WTC11 (cell line): Measurements from ENCODE around the gene MRPL20. TPM values are rescaled to one million over a fixed set of nuclear protein-coding genes. Genes with fewer than 3 reads are reported as not detected.

Source experiments
- ATAC-seq: fragments of 200-7000 bp; cut with Tn5 transposase; 2 replicates; pipeline ENCODE4 v1.10.0; 2021; ENCODE audit warnings: mild to moderate bottlenecking, moderate library complexity
- CTCF ChIA-PET: fragments of 300-600 bp; sonication (Branson Sonifier 250); formaldehyde crosslinking; loops from one replicate; lab custom pipeline; 2021; ENCODE audit warnings: antibody characterized with exemption; lab: Charles Lee
- POLR2A ChIA-PET: fragments of 350-600 bp; sonication (Branson Sonifier 250); formaldehyde crosslinking; loops from one replicate; lab custom pipeline; 2021; ENCODE audit warnings: antibody characterized with exemption; lab: Charles Lee
- DNase-seq: peaks from one replicate; pipeline ENCODE4 v3.0.0; 2021; ENCODE audit warnings: low spot score
- H3K27ac Mint-ChIP-seq: 2 replicates; pipeline ENCODE4 v1.8.0; 2021; ENCODE audit warnings: mixed read lengths
- H3K27me3 Mint-ChIP-seq: 2 replicates; pipeline ENCODE4 v1.8.0; 2021; ENCODE audit warnings: low read depth, mild to moderate bottlenecking, moderate library complexity, mixed read lengths
- H3K36me3 Mint-ChIP-seq: 2 replicates; pipeline ENCODE4 v1.8.0; 2021; ENCODE audit warnings: mixed read lengths
- H3K4me1 Mint-ChIP-seq: 2 replicates; pipeline ENCODE4 v1.8.0; 2022; ENCODE audit warnings: mixed read lengths
- H3K4me3 Mint-ChIP-seq: 2 replicates; pipeline ENCODE4 v1.8.0; 2021; ENCODE audit warnings: mild to moderate bottlenecking, moderate library complexity, mixed read lengths
- H3K9me3 Mint-ChIP-seq: 2 replicates; pipeline ENCODE4 v1.8.0; 2021; ENCODE audit warnings: mixed read lengths
- CBFB ChIP-seq: sonication (generic); formaldehyde crosslinking; IDR thresholded peaks from 2 replicates; pipeline ENCODE4 v1.8.1; 2022; ENCODE audit warnings: mild to moderate bottlenecking, low read depth, missing genetic modification reagents
- CREB1 ChIP-seq: sonication (generic); formaldehyde crosslinking; IDR thresholded peaks from 2 replicates; pipeline ENCODE4 v1.8.0; 2023; ENCODE audit warnings: mild to moderate bottlenecking, missing genetic modification reagents
- CREM ChIP-seq: sonication (generic); formaldehyde crosslinking; IDR thresholded peaks from 2 replicates; pipeline ENCODE4 v1.8.1; 2022; ENCODE audit warnings: mild to moderate bottlenecking, missing genetic modification reagents, moderate library complexity
- FOXP1 ChIP-seq: sonication (generic); formaldehyde crosslinking; IDR thresholded peaks from 2 replicates; pipeline ENCODE4 v1.8.0; 2022; ENCODE audit warnings: missing genetic modification reagents, mild to moderate bottlenecking, moderate library complexity, borderline replicate concordance
- HMGA2 ChIP-seq: fragments of 250-450 bp; sonication (Bioruptor Pico); IDR thresholded peaks from 2 replicates; pipeline ENCODE4 v1.4.0; 2021; ENCODE audit warnings: mild to moderate bottlenecking, moderate library complexity
- NFE2L1 ChIP-seq: sonication (generic); formaldehyde crosslinking; IDR thresholded peaks from 2 replicates; pipeline ENCODE4 v1.8.1; 2023; ENCODE audit warnings: missing genetic modification reagents
- NR3C1 ChIP-seq: sonication (generic); formaldehyde crosslinking; conservative IDR thresholded peaks from 2 replicates; pipeline ENCODE4 v1.8.1; 2023; ENCODE audit warnings: low read depth, mild to moderate bottlenecking, missing genetic modification reagents
- RORB ChIP-seq: fragments of 250-450 bp; sonication (Bioruptor Pico); IDR thresholded peaks from 2 replicates; pipeline ENCODE4 v1.9.0; 2021; ENCODE audit warnings: mild to moderate bottlenecking
- SP1 ChIP-seq: sonication (generic); formaldehyde crosslinking; conservative IDR thresholded peaks from 2 replicates; pipeline ENCODE4 v1.8.1; 2022; ENCODE audit warnings: missing genetic modification reagents
- TP53 ChIP-seq: sonication (generic); formaldehyde crosslinking; IDR thresholded peaks from 2 replicates; pipeline ENCODE4 v1.8.1; 2023; ENCODE audit warnings: mild to moderate bottlenecking, missing genetic modification reagents
- ZNF121 ChIP-seq: sonication (generic); formaldehyde crosslinking; IDR thresholded peaks from 2 replicates; pipeline ENCODE4 v1.8.0; 2023; ENCODE audit warnings: missing genetic modification reagents
- ZNF423 ChIP-seq: fragments of 250-450 bp; sonication (Bioruptor Pico); IDR thresholded peaks from 2 replicates; pipeline ENCODE4 v2.1.2; 2022; ENCODE audit warnings: mild to moderate bottlenecking, moderate library complexity
- total RNA-seq: library from RNA; stranded (reverse); gene quantifications from 3 replicates; pipeline ENCODE4 v1.2.3, GENCODE V29; 2021
- TF ChIP-seq, protein P1 (sequence below): sonication (generic); formaldehyde crosslinking; IDR thresholded peaks from 2 replicates; pipeline ENCODE4 v1.8.1; 2023; ENCODE audit warnings: mild to moderate bottlenecking, moderate library complexity, missing genetic modification reagents
- TF ChIP-seq, protein P2 (sequence below): fragments of 200-600 bp; IDR thresholded peaks from 2 replicates; pipeline ENCODE4 v1.8.0; 2022; ENCODE audit warnings: antibody characterized with exemption
- TF ChIP-seq, protein P3 (sequence below): sonication (generic); formaldehyde crosslinking; IDR thresholded peaks from 2 replicates; pipeline ENCODE4 v1.8.0; 2022; ENCODE audit warnings: mild to moderate bottlenecking, missing genetic modification reagents
- TF ChIP-seq, protein P4 (sequence below): sonication (generic); formaldehyde crosslinking; IDR thresholded peaks from 2 replicates; pipeline ENCODE4 v1.8.1; 2022; ENCODE audit warnings: low read depth, mild to moderate bottlenecking, moderate library complexity, missing genetic modification reagents, borderline replicate concordance
- TF ChIP-seq, protein P5 (sequence below): sonication (generic); formaldehyde crosslinking; IDR thresholded peaks from 2 replicates; pipeline ENCODE4 v1.8.1; 2022; ENCODE audit warnings: missing genetic modification reagents, borderline replicate concordance
- TF ChIP-seq, protein P6 (sequence below): sonication (generic); formaldehyde crosslinking; IDR thresholded peaks from 2 replicates; pipeline ENCODE4 v1.8.0; 2022; ENCODE audit warnings: mild to moderate bottlenecking, missing genetic modification reagents

MRPL20 gene
- total RNA-seq, 1 experiment from 2014 or later: 156 TPM

DNA sequence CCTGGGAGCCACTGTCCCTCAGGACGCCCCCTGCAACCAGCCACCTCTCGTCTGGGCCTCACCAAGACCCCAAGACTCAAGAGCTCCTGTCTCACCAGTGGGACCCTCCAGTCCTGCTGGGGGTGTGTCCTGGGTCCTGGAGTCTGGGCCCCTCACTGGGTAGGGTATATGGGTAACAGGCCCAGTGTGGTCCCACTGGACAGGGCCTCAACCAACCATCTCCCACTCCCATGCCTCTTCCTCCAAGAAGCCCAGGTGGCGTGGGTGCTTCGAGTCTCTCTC lies 27.7 kb upstream of the MRPL20 start:
- DNase-seq (no peak), ATAC-seq (no peak)
- H3K36me3 Mint-ChIP-seq: no peaks in the 10 kb centered on the region
- peaks cover 27% of the 10 kb centered on the region for H3K4me1 Mint-ChIP-seq
- H3K27me3 Mint-ChIP-seq: peaks cover 6% of the 10 kb centered on the region; the same call in 1 of the 2 replicates
- H3K9me3 Mint-ChIP-seq: no peaks in the 10 kb centered on the region
- ChIA-PET CTCF (interaction anchor here (1.3 to 1.5 kb wide), 3 partner anchors 27 to 63 kb away, joined by 5 to 7 read pairs (median 5); partner anchors contain the start of genes AURKAIP1 and MRPL20), POLR2A (interaction anchor here (2.5 kb wide), 1 partner anchor 27 kb away, joined by 7 read pairs; no protein-coding TSS in a partner anchor)
- H3K4me3 Mint-ChIP-seq: peak overlapping the region; percentile 71
- H3K27ac Mint-ChIP-seq: peak overlapping the region; percentile 84; the same call in 1 of the 2 replicates
- TF ChIP-seq CBFB (CRISPR knock-in tag): 0 out of 2 replicates have a peak, but pooled peaks have one; percentile 14
- TF ChIP-seq HMGA2 (CRISPR knock-in tag): no peak
- 0 out of 2 replicates have a peak, but pooled peaks have one; percentile 23 for TF ChIP-seq TP53 (CRISPR knock-in tag)

DNA sequence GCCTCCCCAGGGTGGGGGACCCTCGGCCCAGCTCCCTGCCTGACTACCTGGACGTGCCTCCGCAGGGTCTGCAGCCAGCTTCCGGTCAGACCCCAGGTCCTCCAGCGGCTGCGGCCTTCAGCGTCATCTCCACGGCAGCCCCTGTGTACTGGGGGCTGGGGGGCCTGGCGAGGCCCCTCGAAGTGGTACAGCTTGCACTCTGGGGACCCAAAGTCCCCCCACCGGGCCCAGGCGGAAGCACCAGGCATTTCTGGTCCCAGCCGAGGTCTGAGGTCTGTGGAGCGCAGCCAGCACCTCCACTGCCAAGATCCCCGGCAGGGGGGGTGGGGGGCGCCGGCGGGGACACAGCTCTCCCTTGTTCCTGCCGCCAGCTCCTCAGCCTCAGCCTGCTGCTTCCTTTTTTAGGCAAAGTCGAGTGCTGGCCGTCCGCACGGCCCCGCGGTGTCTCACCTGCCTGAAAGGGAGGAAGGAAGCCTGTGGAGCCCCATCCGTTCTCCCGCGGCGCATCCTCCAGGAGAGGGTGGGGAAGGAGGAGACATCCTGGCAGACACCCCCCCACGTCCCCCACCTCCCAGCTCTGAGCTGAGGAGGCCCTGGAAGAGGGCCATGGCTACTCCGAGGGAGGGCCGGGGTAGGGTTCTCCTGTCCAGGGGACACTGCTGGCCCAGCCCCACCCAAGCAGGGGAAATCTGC lies 27.2 kb upstream of the MRPL20 start:
- no peak overlapping the region for H3K27ac Mint-ChIP-seq
- H3K9me3 Mint-ChIP-seq: no peaks in the 10 kb centered on the region
- peaks cover 28% of the 10 kb centered on the region for H3K4me1 Mint-ChIP-seq
- ATAC-seq (peak; percentile 4), DNase-seq (peak; percentile 72)
- ChIA-PET CTCF (interaction anchor here (1.1 to 2.1 kb wide), 8 partner anchors 14 to 82 kb away, joined by 3 to 11 read pairs (median 5); partner anchors contain the start of genes ANKRD65, AURKAIP1, CCNL2 and MRPL20), POLR2A (interaction anchor here (0.6 to 2.5 kb wide), 4 partner anchors 11 to 65 kb away, joined by 7 read pairs; partner anchors contain the start of gene CCNL2)
- H3K36me3 Mint-ChIP-seq: no peaks in the 10 kb centered on the region
- H3K4me3 Mint-ChIP-seq: peak overlapping the region; percentile 71
- peaks cover 6% of the 10 kb centered on the region; the same call in 1 of the 2 replicates for H3K27me3 Mint-ChIP-seq
- no peak for TF ChIP-seq FOXP1 (CRISPR knock-in tag)
- no peak for TF ChIP-seq NR3C1 (CRISPR knock-in tag)
- TF ChIP-seq CREM (CRISPR knock-in tag): 0 out of 2 replicates have a peak, but pooled peaks have one; percentile 18
- TF ChIP-seq ZNF423 (CRISPR knock-in tag): peak; percentile 80
- TF ChIP-seq, protein P1, sequence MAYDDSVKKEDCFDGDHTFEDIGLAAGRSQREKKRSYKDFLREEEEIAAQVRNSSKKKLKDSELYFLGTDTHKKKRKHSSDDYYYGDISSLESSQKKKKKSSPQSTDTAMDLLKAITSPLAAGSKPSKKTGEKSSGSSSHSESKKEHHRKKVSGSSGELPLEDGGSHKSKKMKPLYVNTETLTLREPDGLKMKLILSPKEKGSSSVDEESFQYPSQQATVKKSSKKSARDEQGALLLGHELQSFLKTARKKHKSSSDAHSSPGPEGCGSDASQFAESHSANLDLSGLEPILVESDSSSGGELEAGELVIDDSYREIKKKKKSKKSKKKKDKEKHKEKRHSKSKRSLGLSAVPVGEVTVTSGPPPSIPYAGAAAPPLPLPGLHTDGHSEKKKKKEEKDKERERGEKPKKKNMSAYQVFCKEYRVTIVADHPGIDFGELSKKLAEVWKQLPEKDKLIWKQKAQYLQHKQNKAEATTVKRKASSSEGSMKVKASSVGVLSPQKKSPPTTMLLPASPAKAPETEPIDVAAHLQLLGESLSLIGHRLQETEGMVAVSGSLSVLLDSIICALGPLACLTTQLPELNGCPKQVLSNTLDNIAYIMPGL (CRISPR knock-in tag): peak; percentile 22; the same call in 1 of the 2 replicates
- peak; percentile 45; the same call in 1 of the 2 replicates for TF ChIP-seq TP53 (CRISPR knock-in tag)
- TF ChIP-seq, protein P2, sequence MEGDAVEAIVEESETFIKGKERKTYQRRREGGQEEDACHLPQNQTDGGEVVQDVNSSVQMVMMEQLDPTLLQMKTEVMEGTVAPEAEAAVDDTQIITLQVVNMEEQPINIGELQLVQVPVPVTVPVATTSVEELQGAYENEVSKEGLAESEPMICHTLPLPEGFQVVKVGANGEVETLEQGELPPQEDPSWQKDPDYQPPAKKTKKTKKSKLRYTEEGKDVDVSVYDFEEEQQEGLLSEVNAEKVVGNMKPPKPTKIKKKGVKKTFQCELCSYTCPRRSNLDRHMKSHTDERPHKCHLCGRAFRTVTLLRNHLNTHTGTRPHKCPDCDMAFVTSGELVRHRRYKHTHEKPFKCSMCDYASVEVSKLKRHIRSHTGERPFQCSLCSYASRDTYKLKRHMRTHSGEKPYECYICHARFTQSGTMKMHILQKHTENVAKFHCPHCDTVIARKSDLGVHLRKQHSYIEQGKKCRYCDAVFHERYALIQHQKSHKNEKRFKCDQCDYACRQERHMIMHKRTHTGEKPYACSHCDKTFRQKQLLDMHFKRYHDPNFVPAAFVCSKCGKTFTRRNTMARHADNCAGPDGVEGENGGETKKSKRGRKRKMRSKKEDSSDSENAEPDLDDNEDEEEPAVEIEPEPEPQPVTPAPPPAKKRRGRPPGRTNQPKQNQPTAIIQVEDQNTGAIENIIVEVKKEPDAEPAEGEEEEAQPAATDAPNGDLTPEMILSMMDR: no peak
- TF ChIP-seq, protein P3, sequence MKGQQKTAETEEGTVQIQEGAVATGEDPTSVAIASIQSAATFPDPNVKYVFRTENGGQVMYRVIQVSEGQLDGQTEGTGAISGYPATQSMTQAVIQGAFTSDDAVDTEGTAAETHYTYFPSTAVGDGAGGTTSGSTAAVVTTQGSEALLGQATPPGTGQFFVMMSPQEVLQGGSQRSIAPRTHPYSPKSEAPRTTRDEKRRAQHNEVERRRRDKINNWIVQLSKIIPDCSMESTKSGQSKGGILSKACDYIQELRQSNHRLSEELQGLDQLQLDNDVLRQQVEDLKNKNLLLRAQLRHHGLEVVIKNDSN: peak; percentile 26; the same call in 1 of the 2 replicates
- TF ChIP-seq SP1 (CRISPR knock-in tag): peak; percentile 32; the same call in 1 of the 2 replicates

DNA sequence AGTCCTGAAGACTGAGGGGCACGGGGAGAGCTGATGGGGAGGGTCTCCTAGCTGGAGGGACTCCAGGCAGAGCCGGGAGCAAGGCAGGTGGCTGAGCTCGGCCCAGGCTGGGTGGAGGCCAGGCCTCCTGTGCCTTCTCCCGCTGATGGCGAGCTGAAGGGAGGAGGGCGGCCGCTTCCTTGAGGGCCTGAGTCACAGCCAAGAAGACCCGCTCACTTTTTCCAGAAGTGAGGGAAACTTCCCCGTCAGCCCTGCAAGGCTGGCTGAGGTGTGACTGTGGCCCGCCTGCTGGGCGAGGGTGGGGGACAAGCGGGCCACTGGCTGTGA lies 26.7 kb upstream of the MRPL20 start:
- ChIA-PET POLR2A (interaction anchor here (0.6 to 2.5 kb wide), 5 partner anchors 10 to 66 kb away, joined by 3 to 7 read pairs (median 7); partner anchors contain the start of genes AURKAIP1 and CCNL2), CTCF (interaction anchor here (0.5 to 2.1 kb wide), 9 partner anchors 13 to 82 kb away, joined by 3 to 11 read pairs (median 5); partner anchors contain the start of genes ANKRD65, AURKAIP1, CCNL2 and MRPL20)
- Mint-ChIP-seq H3K27me3 (peaks cover 6% of the 10 kb centered on the region; the same call in 1 of the 2 replicates), H3K27ac (no peak overlapping the region), H3K4me1 (peaks cover 28% of the 10 kb centered on the region), H3K9me3 (no peaks in the 10 kb centered on the region), H3K4me3 (peak overlapping the region; percentile 31; the same call in 1 of the 2 replicates), H3K36me3 (no peaks in the 10 kb centered on the region)
- DNase-seq (no peak), ATAC-seq (no peak)
- TF ChIP-seq, protein P4, sequence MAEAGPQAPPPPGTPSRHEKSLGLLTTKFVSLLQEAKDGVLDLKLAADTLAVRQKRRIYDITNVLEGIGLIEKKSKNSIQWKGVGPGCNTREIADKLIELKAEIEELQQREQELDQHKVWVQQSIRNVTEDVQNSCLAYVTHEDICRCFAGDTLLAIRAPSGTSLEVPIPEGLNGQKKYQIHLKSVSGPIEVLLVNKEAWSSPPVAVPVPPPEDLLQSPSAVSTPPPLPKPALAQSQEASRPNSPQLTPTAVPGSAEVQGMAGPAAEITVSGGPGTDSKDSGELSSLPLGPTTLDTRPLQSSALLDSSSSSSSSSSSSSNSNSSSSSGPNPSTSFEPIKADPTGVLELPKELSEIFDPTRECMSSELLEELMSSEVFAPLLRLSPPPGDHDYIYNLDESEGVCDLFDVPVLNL (CRISPR knock-in tag): no peak
- TF ChIP-seq, protein P5, sequence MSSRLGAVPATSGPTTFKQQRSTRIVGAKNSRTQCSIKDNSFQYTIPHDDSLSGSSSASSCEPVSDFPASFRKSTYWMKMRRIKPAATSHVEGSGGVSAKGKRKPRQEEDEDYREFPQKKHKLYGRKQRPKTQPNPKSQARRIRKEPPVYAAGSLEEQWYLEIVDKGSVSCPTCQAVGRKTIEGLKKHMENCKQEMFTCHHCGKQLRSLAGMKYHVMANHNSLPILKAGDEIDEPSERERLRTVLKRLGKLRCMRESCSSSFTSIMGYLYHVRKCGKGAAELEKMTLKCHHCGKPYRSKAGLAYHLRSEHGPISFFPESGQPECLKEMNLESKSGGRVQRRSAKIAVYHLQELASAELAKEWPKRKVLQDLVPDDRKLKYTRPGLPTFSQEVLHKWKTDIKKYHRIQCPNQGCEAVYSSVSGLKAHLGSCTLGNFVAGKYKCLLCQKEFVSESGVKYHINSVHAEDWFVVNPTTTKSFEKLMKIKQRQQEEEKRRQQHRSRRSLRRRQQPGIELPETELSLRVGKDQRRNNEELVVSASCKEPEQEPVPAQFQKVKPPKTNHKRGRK: no peak
- TF ChIP-seq CREB1 (CRISPR knock-in tag) (no peak), RORB (CRISPR knock-in tag) (no peak), ZNF121 (CRISPR knock-in tag) (no peak), NFE2L1 (CRISPR knock-in tag) (no peak)
- TF ChIP-seq, protein P6, sequence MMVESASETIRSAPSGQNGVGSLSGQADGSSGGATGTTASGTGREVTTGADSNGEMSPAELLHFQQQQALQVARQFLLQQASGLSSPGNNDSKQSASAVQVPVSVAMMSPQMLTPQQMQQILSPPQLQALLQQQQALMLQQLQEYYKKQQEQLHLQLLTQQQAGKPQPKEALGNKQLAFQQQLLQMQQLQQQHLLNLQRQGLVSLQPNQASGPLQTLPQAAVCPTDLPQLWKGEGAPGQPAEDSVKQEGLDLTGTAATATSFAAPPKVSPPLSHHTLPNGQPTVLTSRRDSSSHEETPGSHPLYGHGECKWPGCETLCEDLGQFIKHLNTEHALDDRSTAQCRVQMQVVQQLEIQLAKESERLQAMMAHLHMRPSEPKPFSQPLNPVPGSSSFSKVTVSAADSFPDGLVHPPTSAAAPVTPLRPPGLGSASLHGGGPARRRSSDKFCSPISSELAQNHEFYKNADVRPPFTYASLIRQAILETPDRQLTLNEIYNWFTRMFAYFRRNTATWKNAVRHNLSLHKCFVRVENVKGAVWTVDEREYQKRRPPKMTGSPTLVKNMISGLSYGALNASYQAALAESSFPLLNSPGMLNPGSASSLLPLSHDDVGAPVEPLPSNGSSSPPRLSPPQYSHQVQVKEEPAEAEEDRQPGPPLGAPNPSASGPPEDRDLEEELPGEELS: no peak
